Hepatocyte (in vitro differentiated cells): ENCODE results near the gene FOSL2. TPM values are rescaled to one million over a fixed set of nuclear protein-coding genes. Genes with fewer than 3 reads are reported as not detected.

ENCODE experiments used
- DNase-seq: peaks from one replicate; pipeline ENCODE4 v3.0.0-alpha.2; 2016; ENCODE audit warnings: low spot score
- H2AFZ ChIP-seq: fragments of 200-600 bp; sonication (generic); 2 replicates; pipeline ENCODE4 v1.6.0; 2016; ENCODE audit warnings: antibody characterized with exemption, mild to moderate bottlenecking
- H3K27ac ChIP-seq: fragments of 200-600 bp; sonication (generic); 2 replicates; pipeline ENCODE4 v1.5.1; 2016; ENCODE audit warnings: mild to moderate bottlenecking
- H3K27me3 ChIP-seq: fragments of 200-600 bp; sonication (generic); 2 replicates; pipeline ENCODE4 v1.6.1; 2016
- H3K36me3 ChIP-seq: fragments of 200-600 bp; sonication (generic); replicated peaks from 2 replicates; pipeline ENCODE4 v1.5.1; 2016; ENCODE audit warnings: low read depth; ENCODE audit not compliant: insufficient read depth
- H3K4me1 ChIP-seq: fragments of 200-600 bp; sonication (generic); 2 replicates; pipeline ENCODE4 v1.5.1; 2016; ENCODE audit warnings: mild to moderate bottlenecking, moderate library complexity; ENCODE audit not compliant: insufficient read depth
- H3K4me2 ChIP-seq: fragments of 200-600 bp; sonication (generic); 2 replicates; pipeline ENCODE4 v1.6.0; 2016
- H3K4me3 ChIP-seq: fragments of 200-600 bp; sonication (generic); 2 replicates; pipeline ENCODE4 v1.5.1; 2016; ENCODE audit warnings: mild to moderate bottlenecking
- H3K79me2 ChIP-seq: fragments of 200-600 bp; sonication (generic); 2 replicates; pipeline ENCODE4 v1.6.0; 2017; ENCODE audit warnings: mild to moderate bottlenecking
- H3K9me2 ChIP-seq: fragments of 200-600 bp; sonication (generic); replicated peaks from 2 replicates; pipeline ENCODE4 v1.6.0; 2017; ENCODE audit warnings: mild to moderate bottlenecking; ENCODE audit not compliant: insufficient read depth
- H3K9me3 ChIP-seq: fragments of 200-600 bp; sonication (generic); 2 replicates; pipeline ENCODE4 v1.5.1; 2016; ENCODE audit warnings: low read depth, mild to moderate bottlenecking
- H4K20me1 ChIP-seq: fragments of 200-600 bp; sonication (generic); 2 replicates; pipeline ENCODE4 v1.6.0; 2016; ENCODE audit warnings: mild to moderate bottlenecking; ENCODE audit not compliant: insufficient read depth, poor library complexity, severe bottlenecking
- EZH2 ChIP-seq: fragments of 200-600 bp; sonication (generic); IDR thresholded peaks from 2 replicates; pipeline ENCODE4 v1.6.1; 2016; ENCODE audit warnings: antibody characterized with exemption, mild to moderate bottlenecking, borderline replicate concordance
- EZH2phosphoT487 ChIP-seq: fragments of 200-600 bp; sonication (generic); IDR thresholded peaks from one replicate; pipeline ENCODE4 v1.6.1; 2018; ENCODE audit warnings: antibody characterized with exemption, mild to moderate bottlenecking, low read depth, moderate library complexity; ENCODE audit not compliant: unreplicated experiment, severe bottlenecking
- WGBS: methylation state at CpG from one replicate; pipeline ENCODE4 v1.1.6; 2016; ENCODE audit warnings: low lambda C conversion rate; ENCODE audit errors: missing lambda C conversion rate; 5-methylcytosine and 5-hydroxymethylcytosine counted together
- polyA plus RNA-seq: library from polyadenylated mRNA; unstranded; fragments of >200 nt; fragmentation: Nextera tagmentation; extraction: Ambion mirVana; gene quantifications from 2 replicates; pipeline ENCODE4 v1.2.1, GENCODE V29; 2016
- total RNA-seq: library from RNA; depleted of rRNA; stranded (reverse); fragments of >200 nt; gene quantifications from 2 replicates; pipeline ENCODE4 v1.2.3, GENCODE V29; 2014
- TF ChIP-seq, protein P1 (sequence below): fragments of 200-600 bp; sonication (generic); IDR thresholded peaks from 2 replicates; pipeline ENCODE4 v1.5.1; 2016; ENCODE audit warnings: antibody characterized with exemption, mild to moderate bottlenecking; ENCODE audit not compliant: poor library complexity

The FOSL2 gene
- total and polyA plus RNA-seq, 2 experiments from 2014 or later: 91.1 to 148 TPM

DNA sequence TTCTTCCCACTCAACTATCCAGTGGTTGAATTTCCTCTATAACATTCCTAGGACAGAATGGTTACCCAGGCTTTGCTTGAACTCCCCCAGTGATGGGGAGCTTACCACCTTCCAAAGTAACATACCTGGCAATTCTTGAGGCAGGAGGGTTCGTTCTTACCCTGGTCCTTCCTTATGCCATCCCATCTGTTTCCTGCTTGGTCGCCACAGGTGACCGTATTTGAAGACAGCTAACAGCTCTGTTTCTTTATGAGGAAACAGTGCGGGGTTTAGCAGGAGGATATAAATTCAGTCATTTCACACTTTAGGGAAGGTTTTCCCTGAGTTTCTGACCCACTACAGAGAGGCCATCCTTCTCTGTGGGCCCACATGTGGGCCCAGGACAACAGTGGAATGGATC is 42.6 kb downstream of the FOSL2 start:
- Histone ChIP-seq H3K9me2 (no peaks in the 10 kb centered on the region), H3K4me2 (no peak overlapping the region), H3K9me3 (peaks cover 7% of the 10 kb centered on the region), H3K79me2 (no peaks in the 10 kb centered on the region), H3K27ac (peak overlapping the region; percentile 92), H3K27me3 (no peaks in the 10 kb centered on the region), H2AFZ (no peak overlapping the region), H3K4me3 (no peak overlapping the region), H4K20me1 (no peaks in the 10 kb centered on the region), H3K4me1 (peaks cover 21% of the 10 kb centered on the region), H3K36me3 (no peaks in the 10 kb centered on the region)
- no peak for DNase-seq
- no peak for TF ChIP-seq EZH2
- TF ChIP-seq EZH2phosphoT487: no peak
- TF ChIP-seq, protein P1, sequence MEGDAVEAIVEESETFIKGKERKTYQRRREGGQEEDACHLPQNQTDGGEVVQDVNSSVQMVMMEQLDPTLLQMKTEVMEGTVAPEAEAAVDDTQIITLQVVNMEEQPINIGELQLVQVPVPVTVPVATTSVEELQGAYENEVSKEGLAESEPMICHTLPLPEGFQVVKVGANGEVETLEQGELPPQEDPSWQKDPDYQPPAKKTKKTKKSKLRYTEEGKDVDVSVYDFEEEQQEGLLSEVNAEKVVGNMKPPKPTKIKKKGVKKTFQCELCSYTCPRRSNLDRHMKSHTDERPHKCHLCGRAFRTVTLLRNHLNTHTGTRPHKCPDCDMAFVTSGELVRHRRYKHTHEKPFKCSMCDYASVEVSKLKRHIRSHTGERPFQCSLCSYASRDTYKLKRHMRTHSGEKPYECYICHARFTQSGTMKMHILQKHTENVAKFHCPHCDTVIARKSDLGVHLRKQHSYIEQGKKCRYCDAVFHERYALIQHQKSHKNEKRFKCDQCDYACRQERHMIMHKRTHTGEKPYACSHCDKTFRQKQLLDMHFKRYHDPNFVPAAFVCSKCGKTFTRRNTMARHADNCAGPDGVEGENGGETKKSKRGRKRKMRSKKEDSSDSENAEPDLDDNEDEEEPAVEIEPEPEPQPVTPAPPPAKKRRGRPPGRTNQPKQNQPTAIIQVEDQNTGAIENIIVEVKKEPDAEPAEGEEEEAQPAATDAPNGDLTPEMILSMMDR: no peak
- WGBS: 96% methylated on average over 4 of the region's 4 CpGs

DNA sequence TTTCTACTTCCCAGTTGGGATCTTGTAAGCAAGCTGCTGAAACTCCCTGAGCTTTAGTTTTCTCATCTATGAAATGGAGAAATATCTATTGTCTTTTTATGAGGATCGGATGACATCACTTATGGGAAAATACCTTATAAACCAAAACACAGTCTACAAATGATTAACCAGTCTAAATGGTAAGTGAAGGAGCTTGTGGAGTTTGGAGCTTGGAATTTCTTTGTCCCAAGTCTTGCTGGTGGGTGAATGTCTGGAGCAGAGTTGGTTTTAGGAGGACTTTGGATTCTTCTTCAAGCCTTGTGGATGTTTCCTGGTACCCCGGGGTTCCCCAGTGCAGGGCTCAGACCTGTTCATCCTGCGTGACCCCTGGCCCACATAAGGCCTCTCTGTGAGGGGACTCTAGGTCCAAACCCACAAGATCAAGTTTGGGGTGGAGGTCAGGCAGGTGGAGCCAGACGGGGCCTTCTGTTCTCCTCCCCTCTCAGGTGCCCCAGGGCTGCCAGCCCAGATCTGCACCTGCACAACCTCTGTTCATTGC is 43.2 kb downstream of the FOSL2 start:
- no peaks in the 10 kb centered on the region for H3K27me3 ChIP-seq
- no peaks in the 10 kb centered on the region for H3K79me2 ChIP-seq
- peaks cover 21% of the 10 kb centered on the region for H3K4me1 ChIP-seq
- peaks cover 7% of the 10 kb centered on the region for H3K9me3 ChIP-seq
- H3K4me3 ChIP-seq: no peak overlapping the region
- no peaks in the 10 kb centered on the region for H3K36me3 ChIP-seq
- no peak overlapping the region for H2AFZ ChIP-seq
- H3K9me2 ChIP-seq: no peaks in the 10 kb centered on the region
- no peak for DNase-seq
- H4K20me1 ChIP-seq: no peaks in the 10 kb centered on the region
- no peak overlapping the region for H3K4me2 ChIP-seq
- TF ChIP-seq EZH2phosphoT487 (no peak), EZH2 (no peak)
- TF ChIP-seq, protein P1: no peak
- peak overlapping the region; percentile 92 for H3K27ac ChIP-seq
- 79% methylated on average over 4 of the region's 4 CpGs for WGBS

DNA sequence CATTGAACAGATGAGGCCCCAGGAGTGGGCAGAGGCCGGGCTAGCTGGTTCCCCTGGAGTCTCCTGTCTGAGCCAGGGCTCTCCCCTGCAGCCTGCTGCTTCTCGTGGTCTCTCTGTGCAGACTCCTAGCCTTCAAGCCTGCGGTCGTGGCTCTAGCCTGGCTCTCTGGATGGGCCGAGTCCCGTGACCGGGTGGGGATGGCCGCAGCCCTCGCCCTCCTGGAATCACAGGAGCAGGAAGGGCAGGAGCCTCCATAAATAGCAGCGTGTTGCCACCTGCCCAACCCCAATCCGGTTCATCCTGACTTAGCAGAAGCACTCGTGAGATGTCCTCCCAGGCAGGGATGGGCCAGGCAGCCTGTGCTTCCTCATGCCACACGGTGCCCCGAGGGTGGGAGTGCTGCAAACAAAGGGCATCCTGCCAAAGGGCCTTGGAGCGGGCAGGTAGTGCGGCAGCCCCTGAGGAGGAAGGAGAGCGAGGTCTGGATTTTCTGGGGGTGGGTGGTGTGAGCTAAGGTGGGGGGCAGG is 43.9 kb downstream of the FOSL2 start:
- peaks cover 7% of the 10 kb centered on the region for H3K9me3 ChIP-seq
- H4K20me1 ChIP-seq: no peaks in the 10 kb centered on the region
- H3K27ac ChIP-seq: peak overlapping the region; percentile 92
- no peaks in the 10 kb centered on the region for H3K36me3 ChIP-seq
- H3K4me3 ChIP-seq: no peak overlapping the region
- peaks cover 21% of the 10 kb centered on the region for H3K4me1 ChIP-seq
- WGBS: 82% methylated on average over 17 of the region's 17 CpGs
- no peaks in the 10 kb centered on the region for H3K9me2 ChIP-seq
- H3K4me2 ChIP-seq: no peak overlapping the region
- no peak for DNase-seq
- H2AFZ ChIP-seq: no peak overlapping the region
- TF ChIP-seq EZH2phosphoT487: no peak
- TF ChIP-seq, protein P1: no peak
- H3K27me3 ChIP-seq: no peaks in the 10 kb centered on the region
- no peaks in the 10 kb centered on the region for H3K79me2 ChIP-seq
